ENCODE results near the gene GPRC5C. TPM values are rescaled to one million over a fixed set of nuclear protein-coding genes. Genes with fewer than 3 reads are reported as not detected.

Gene GPRC5C
- total and polyA plus RNA-seq, 2 donors (not counting 3 experiments of a cell fraction or from before 2014, with no cell fraction given) = not detected

DNA sequence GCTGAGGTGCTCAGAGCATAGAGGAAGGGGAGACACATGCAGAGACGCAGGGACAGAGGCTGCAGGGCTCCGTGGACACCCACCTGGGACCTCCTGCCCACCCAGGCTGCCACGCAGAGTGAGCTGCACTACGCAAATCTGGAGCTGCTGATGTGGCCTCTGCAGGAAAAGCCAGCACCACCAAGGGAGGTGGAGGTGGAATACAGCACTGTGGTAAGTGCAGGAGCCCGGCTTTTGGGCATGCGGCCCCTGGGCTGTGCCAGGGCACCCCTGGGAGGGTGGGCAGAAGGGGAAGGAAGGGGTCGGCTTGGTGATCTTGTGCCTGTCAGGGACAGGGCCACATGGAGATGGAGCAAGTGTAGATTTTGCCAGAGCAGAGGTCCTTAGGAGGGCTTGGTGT, 49.7 kb downstream of the GPRC5C start:
- H2AFZ ChIP-seq (ENCODE audit: low read depth, low read length) = no peak overlapping the region
- no peak for FAIRE-seq
- TF ChIP-seq, protein P1, sequence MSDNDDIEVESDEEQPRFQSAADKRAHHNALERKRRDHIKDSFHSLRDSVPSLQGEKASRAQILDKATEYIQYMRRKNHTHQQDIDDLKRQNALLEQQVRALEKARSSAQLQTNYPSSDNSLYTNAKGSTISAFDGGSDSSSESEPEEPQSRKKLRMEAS (IDR thresholded peaks at IDR 0.05; ENCODE audit: insufficient read depth, insufficient read length) = no peak
- no peak for TF ChIP-seq POLR2AphosphoS5 (IDR thresholded peaks at IDR 0.05; ENCODE audit: insufficient read depth, low read depth, low read length)
- no peak for TF ChIP-seq JUN (IDR thresholded peaks at IDR 0.05; ENCODE audit: borderline replicate concordance, insufficient read depth, insufficient read length, low read depth)
- no peak for TF ChIP-seq MYC (IDR thresholded peaks at IDR 0.05; ENCODE audit: low read depth, low read length)
- TF ChIP-seq EZH2 (IDR thresholded peaks at IDR 0.05; ENCODE audit: borderline replicate concordance, low read depth, low read length, severe bottlenecking) = no peak
- no peak for TF ChIP-seq GATA2 (IDR thresholded peaks at IDR 0.05; ENCODE audit: insufficient read depth, insufficient read length, low read depth, low read length)
- ChIA-PET CTCF (no interaction called here), POLR2A (no interaction called here)
- no peaks in the 10 kb centered on the region for H3K36me3 ChIP-seq (ENCODE audit: control insufficient read depth in 2 of 2, extremely low read depth in 1 of 2, insufficient read depth in 2 of 2, low read length in 2 of 2)
- no peak overlapping the region for H3K4me3 ChIP-seq (replicated peaks in 1 of 3; ENCODE audit: insufficient read depth in 1 of 3, low read depth in 1 of 3, low read length in 3 of 3)
- H3K9me3 ChIP-seq (replicated peaks; ENCODE audit: control insufficient read depth, insufficient read depth, low read length) = no peaks in the 10 kb centered on the region
- H3K4me2 ChIP-seq (ENCODE audit: insufficient read depth, low read length) = no peak overlapping the region
- H3K9ac ChIP-seq (replicated peaks; ENCODE audit: extremely low read depth, insufficient read depth, low read length) = no peak overlapping the region
- no peak for DNase-seq (ENCODE audit: low read depth, low spot score)
- intact Hi-C loops (cut with micrococcal nuclease) = no loop called here
- no peaks in the 10 kb centered on the region for H3K27me3 ChIP-seq (ENCODE audit: control insufficient read depth in 2 of 2, insufficient read depth in 2 of 2, low read length in 2 of 2)
- H4K20me1 ChIP-seq (replicated peaks; ENCODE audit: control insufficient read depth, extremely low read depth, insufficient read depth, low read length) = no peaks in the 10 kb centered on the region
- H3K9me1 ChIP-seq (replicated peaks; ENCODE audit: control insufficient read depth, extremely low read depth, insufficient read depth, low read length) = no peaks in the 10 kb centered on the region
- no peaks in the 10 kb centered on the region for H3K4me1 ChIP-seq (ENCODE audit: control insufficient read depth, extremely low read depth, insufficient read depth, low read length)
- no TSS peak for BruUV-seq (replicated peaks)
- no peak overlapping the region for H3K27ac ChIP-seq (ENCODE audit: insufficient read depth, low read depth, low read length)
- no peaks in the 10 kb centered on the region for H3K79me2 ChIP-seq (ENCODE audit: control insufficient read depth, insufficient read depth, low read length)
- dilution Hi-C loops (cut with MboI; ENCODE audit: extremely low pct_ligation_motif_present, low sequenced_read_pairs) = no loop called here

DNA sequence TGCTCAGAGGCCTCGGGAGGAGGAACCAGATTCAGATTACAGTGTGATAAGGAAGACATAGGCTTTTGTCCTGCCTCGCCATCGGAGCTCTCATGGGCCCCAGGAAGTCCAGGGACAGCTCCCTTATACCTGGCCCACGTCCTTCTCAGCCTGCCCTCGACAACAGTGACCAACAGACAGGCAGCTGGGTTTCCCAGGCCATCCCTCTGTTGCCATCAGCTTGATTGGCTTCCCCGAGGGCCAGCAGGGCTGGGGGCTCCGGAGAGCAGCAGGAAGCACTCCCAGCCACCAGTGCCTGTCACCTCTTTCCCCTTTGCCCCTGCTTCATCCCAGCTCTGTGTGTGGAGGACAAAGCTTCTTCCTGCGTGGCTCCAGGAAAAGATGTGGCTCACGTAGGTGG, 52.2 kb downstream of the GPRC5C start:
- Histone ChIP-seq H3K4me3 (replicated peaks in 1 of 3; ENCODE audit: insufficient read depth in 1 of 3, low read depth in 1 of 3, low read length in 3 of 3) (no peak overlapping the region), H3K27ac (ENCODE audit: insufficient read depth, low read depth, low read length) (no peak overlapping the region), H3K9ac (replicated peaks; ENCODE audit: extremely low read depth, insufficient read depth, low read length) (no peak overlapping the region), H3K9me3 (replicated peaks; ENCODE audit: control insufficient read depth, insufficient read depth, low read length) (no peaks in the 10 kb centered on the region), H3K79me2 (ENCODE audit: control insufficient read depth, insufficient read depth, low read length) (no peaks in the 10 kb centered on the region), H3K27me3 (ENCODE audit: control insufficient read depth in 2 of 2, insufficient read depth in 2 of 2, low read length in 2 of 2) (no peaks in the 10 kb centered on the region), H3K36me3 (ENCODE audit: control insufficient read depth in 2 of 2, extremely low read depth in 1 of 2, insufficient read depth in 2 of 2, low read length in 2 of 2) (no peaks in the 10 kb centered on the region), H3K4me1 (ENCODE audit: control insufficient read depth, extremely low read depth, insufficient read depth, low read length) (no peaks in the 10 kb centered on the region), H3K4me2 (ENCODE audit: insufficient read depth, low read length) (no peak overlapping the region), H4K20me1 (replicated peaks; ENCODE audit: control insufficient read depth, extremely low read depth, insufficient read depth, low read length) (no peaks in the 10 kb centered on the region), H2AFZ (ENCODE audit: low read depth, low read length) (no peak overlapping the region), H3K9me1 (replicated peaks; ENCODE audit: control insufficient read depth, extremely low read depth, insufficient read depth, low read length) (no peaks in the 10 kb centered on the region)
- ChIA-PET CTCF (interaction anchor here (0.6 to 1.5 kb wide), 3 partner anchors 105 to 179 kb away, joined by 4 read pairs; no protein-coding TSS in a partner anchor), POLR2A (interaction anchor here (0.6 kb wide), 1 partner anchor 15 kb away, joined by 4 read pairs; no protein-coding TSS in a partner anchor)
- TF ChIP-seq, protein P2, sequence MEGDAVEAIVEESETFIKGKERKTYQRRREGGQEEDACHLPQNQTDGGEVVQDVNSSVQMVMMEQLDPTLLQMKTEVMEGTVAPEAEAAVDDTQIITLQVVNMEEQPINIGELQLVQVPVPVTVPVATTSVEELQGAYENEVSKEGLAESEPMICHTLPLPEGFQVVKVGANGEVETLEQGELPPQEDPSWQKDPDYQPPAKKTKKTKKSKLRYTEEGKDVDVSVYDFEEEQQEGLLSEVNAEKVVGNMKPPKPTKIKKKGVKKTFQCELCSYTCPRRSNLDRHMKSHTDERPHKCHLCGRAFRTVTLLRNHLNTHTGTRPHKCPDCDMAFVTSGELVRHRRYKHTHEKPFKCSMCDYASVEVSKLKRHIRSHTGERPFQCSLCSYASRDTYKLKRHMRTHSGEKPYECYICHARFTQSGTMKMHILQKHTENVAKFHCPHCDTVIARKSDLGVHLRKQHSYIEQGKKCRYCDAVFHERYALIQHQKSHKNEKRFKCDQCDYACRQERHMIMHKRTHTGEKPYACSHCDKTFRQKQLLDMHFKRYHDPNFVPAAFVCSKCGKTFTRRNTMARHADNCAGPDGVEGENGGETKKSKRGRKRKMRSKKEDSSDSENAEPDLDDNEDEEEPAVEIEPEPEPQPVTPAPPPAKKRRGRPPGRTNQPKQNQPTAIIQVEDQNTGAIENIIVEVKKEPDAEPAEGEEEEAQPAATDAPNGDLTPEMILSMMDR (IDR thresholded peaks at IDR 0.05; ENCODE audit: extremely low read depth in 1 of 2, insufficient read depth in 1 of 2, low read depth in 1 of 2, low read length in 2 of 2) = no peak
- no TSS peak for BruUV-seq (replicated peaks)
- intact Hi-C loops (cut with micrococcal nuclease) = no loop called here
- dilution Hi-C loops (cut with MboI; ENCODE audit: extremely low pct_ligation_motif_present, low sequenced_read_pairs) = no loop called here
- FAIRE-seq (no peak), DNase-seq (ENCODE audit: low read depth, low spot score) (no peak)
